ENCODE measurements around the gene PIP5K1C. TPM values are rescaled to one million over a fixed set of nuclear protein-coding genes. Genes with fewer than 3 reads are reported as not detected.

Gene PIP5K1C
- total RNA-seq, 1 donor from 2014 or later, result 75.7 TPM

DNA sequence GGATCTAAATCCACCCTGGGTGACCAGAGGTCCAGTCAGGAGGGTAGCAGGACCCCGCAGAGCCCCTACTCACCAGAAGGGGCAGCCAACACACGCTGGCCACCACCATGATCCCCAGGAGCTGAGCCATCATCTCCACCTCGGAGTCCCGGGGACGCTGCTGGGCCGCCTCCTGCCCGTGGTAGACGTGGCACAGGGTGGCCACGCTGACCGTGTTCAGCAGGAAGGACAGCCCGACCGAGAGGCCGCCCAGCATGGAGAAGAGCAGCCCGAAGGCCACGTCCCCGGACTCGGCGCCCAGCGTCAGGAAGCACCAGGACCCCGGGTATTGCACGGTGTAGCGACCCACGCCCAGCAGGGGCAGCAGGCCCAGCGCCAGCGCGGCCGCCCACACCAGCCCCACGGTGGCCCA lies 100.5 kb downstream of the PIP5K1C start:
- Mint-ChIP-seq H3K27me3 (ENCODE audit: unreplicated experiment) (no peaks in the 10 kb centered on the region), H3K27ac (ENCODE audit: unreplicated experiment) (no peak overlapping the region), H3K4me1 (ENCODE audit: unreplicated experiment) (peaks cover 11% of the 10 kb centered on the region), H3K9me3 (ENCODE audit: unreplicated experiment) (no peaks in the 10 kb centered on the region), H3K4me3 (ENCODE audit: unreplicated experiment) (no peak overlapping the region), H3K36me3 (ENCODE audit: unreplicated experiment) (no peaks in the 10 kb centered on the region)
- TF ChIP-seq CTCF (IDR thresholded peaks at IDR 0.05), result peak; percentile 27
- no peak for DNase-seq (ENCODE audit: extremely low spot score, unreplicated experiment)

- TF ChIP-seq CTCF (IDR thresholded peaks at IDR 0.05), result no peak
- Mint-ChIP-seq H3K4me3 (ENCODE audit: unreplicated experiment) (no peak overlapping the region), H3K27me3 (ENCODE audit: unreplicated experiment) (peaks cover 3% of the 10 kb centered on the region), H3K36me3 (ENCODE audit: unreplicated experiment) (no peaks in the 10 kb centered on the region), H3K9me3 (ENCODE audit: unreplicated experiment) (no peaks in the 10 kb centered on the region), H3K27ac (ENCODE audit: unreplicated experiment) (no peak overlapping the region), H3K4me1 (ENCODE audit: unreplicated experiment) (no peaks in the 10 kb centered on the region)
- no peak for DNase-seq (ENCODE audit: extremely low spot score, unreplicated experiment)
These were observed 104.7 kb downstream of the PIP5K1C start for GRCh38 chr19:3595521-3596061.

DNA sequence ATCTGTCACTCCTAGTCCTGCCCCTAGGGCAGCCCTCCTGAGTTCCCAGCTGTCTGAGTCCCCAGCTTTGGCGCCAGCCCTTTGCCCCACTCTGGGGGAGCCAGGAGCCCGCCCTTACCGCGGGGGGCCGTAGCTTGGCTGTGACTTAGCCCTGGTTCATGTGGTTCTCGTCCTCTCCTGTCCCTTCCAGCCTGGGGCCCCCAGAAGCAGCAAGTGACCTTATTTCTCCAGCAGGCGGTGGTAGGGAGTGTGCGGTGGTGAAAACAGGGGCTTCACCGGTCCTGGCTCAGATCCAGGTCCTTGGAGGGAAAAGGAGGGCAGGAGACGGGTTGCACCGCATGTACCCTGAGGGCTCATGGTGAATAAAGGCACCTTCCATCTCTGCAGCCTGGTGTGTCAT lies 107.1 kb downstream of the PIP5K1C start:
- Mint-ChIP-seq H3K9me3 (ENCODE audit: unreplicated experiment) (no peaks in the 10 kb centered on the region), H3K27ac (ENCODE audit: unreplicated experiment) (no peak overlapping the region), H3K4me3 (ENCODE audit: unreplicated experiment) (no peak overlapping the region), H3K36me3 (ENCODE audit: unreplicated experiment) (no peaks in the 10 kb centered on the region), H3K4me1 (ENCODE audit: unreplicated experiment) (no peaks in the 10 kb centered on the region), H3K27me3 (ENCODE audit: unreplicated experiment) (peaks cover 3% of the 10 kb centered on the region)
- no peak for TF ChIP-seq CTCF (IDR thresholded peaks at IDR 0.05)
- no peak for DNase-seq (ENCODE audit: extremely low spot score, unreplicated experiment)

DNA sequence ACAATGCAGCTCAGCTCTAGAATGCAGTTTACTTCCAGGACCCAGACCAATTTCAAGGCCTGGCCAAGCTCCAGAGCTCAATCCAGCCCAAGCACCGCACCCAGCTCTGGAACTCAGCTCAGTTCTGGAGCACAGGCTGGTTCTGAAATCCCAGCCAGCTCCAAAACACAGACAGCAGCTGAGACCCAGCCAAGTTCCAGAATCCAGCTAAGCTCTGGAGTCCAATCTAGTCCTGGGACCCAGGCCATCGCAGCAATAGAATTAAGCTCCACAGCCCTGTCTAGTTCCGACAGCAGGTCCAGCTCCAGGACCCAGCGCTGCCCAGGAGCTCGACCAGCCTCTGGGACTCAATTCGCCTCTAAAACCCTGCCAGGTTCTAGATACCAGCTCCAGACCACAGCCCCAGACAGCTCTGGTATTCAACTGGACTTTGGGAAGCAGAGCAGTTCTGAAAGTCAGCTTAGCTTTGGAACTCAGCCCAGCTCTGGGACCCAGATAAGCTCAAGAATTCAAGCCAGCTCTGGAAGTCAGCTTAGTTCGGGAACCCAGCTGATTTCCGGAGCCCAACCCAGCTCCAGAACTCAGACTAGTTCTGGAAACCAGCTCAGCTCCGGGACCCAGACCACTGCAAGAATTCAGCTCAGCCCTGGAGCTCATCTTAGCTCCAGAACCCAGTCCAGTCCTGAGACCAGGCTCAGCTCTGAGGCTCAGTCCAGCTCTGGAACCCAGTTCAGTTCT lies 108.2 kb downstream of the PIP5K1C start:
- no peak overlapping the region for H3K4me3 Mint-ChIP-seq (ENCODE audit: unreplicated experiment)
- H3K27ac Mint-ChIP-seq (ENCODE audit: unreplicated experiment), result no peak overlapping the region
- no peaks in the 10 kb centered on the region for H3K9me3 Mint-ChIP-seq (ENCODE audit: unreplicated experiment)
- no peaks in the 10 kb centered on the region for H3K4me1 Mint-ChIP-seq (ENCODE audit: unreplicated experiment)
- no peaks in the 10 kb centered on the region for H3K36me3 Mint-ChIP-seq (ENCODE audit: unreplicated experiment)
- H3K27me3 Mint-ChIP-seq (ENCODE audit: unreplicated experiment), result peaks cover 3% of the 10 kb centered on the region
- TF ChIP-seq CTCF (IDR thresholded peaks at IDR 0.05), result no peak
- no peak for DNase-seq (ENCODE audit: extremely low spot score, unreplicated experiment)

GRCh38 chr19:3590991-3591659 lies 109.1 kb downstream of the PIP5K1C start:
- H3K36me3 Mint-ChIP-seq (ENCODE audit: unreplicated experiment), result no peaks in the 10 kb centered on the region
- H3K9me3 Mint-ChIP-seq (ENCODE audit: unreplicated experiment), result no peaks in the 10 kb centered on the region
- H3K27me3 Mint-ChIP-seq (ENCODE audit: unreplicated experiment), result peaks cover 3% of the 10 kb centered on the region
- no peak for TF ChIP-seq CTCF (IDR thresholded peaks at IDR 0.05)
- no peaks in the 10 kb centered on the region for H3K4me1 Mint-ChIP-seq (ENCODE audit: unreplicated experiment)
- H3K27ac Mint-ChIP-seq (ENCODE audit: unreplicated experiment), result no peak overlapping the region
- H3K4me3 Mint-ChIP-seq (ENCODE audit: unreplicated experiment), result no peak overlapping the region
- no peak for DNase-seq (ENCODE audit: extremely low spot score, unreplicated experiment)
